ENCODE measurements around the gene TMEM131.

Gene TMEM131

DNA sequence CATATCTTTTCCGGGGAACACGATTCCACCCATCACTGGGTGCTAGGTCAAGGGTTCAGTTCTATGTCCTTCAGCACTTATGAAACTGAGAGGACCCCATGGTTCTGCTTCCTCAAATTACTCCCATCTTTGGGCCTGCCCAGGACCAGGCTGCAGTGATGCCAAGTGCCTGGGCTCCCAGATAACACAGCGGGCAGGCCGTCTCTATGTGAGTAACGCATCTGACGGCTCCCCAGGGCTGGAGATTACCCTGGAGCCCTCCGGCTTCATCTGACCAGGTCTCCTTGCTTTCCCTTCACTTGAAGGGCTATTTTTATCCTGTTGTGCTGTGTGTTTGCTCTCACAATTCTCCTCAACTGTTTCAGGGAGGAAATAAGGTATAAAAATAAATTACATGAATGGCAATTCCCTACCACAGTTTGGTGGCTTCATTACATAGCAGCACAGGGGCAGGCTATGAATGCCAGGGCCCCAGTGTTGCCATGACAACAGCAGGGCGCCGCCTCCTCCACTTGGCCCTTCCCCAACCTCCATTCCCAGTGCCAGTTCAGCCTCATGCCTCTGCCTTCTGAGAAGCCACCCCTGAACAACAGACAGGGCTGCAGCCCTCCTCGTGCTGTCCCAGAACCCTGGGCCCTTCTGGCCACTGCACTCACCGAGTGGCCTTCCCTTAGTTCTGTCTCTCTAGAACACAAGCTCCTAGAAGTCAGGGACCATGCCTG is 25.4 kb upstream of the TMEM131 start:
- POLR2A ChIA-PET: no interaction called here
- CTCF ChIA-PET: no interaction called here
- TF ChIP-seq WT1 (tag by site-specific recombination; IDR thresholded peaks at IDR 0.05): no peak
- Histone ChIP-seq H3K9me3 (ENCODE audit: control insufficient read depth, insufficient read depth, low read depth, low read length) (no peaks in the 10 kb centered on the region), H3K4me1 (ENCODE audit: control insufficient read depth, insufficient read depth, low read length) (no peaks in the 10 kb centered on the region), H3K27ac (ENCODE audit: extremely low read depth, low read depth, low read length) (no peak overlapping the region), H3K4me3 (ENCODE audit: low read depth, low read length) (no peak overlapping the region), H3K36me3 (ENCODE audit: control insufficient read depth in 2 of 2, insufficient read depth in 1 of 2, low read length in 2 of 2) (no peaks in the 10 kb centered on the region)

- CTCF ChIA-PET: no interaction called here
- POLR2A ChIA-PET: no interaction called here
- TF ChIP-seq ZNF501 (tag by site-specific recombination; IDR thresholded peaks at IDR 0.05) (no peak), MZF1 (tag by site-specific recombination; IDR thresholded peaks at IDR 0.05; ENCODE audit: borderline replicate concordance) (no peak), BCL11A (tag by site-specific recombination; IDR thresholded peaks at IDR 0.05; ENCODE audit: low read depth) (no peak), ZNF571 (tag by site-specific recombination; IDR thresholded peaks at IDR 0.05) (no peak), AEBP2 (tag by site-specific recombination; IDR thresholded peaks at IDR 0.05; ENCODE audit: borderline replicate concordance) (no peak), YY2 (tag by site-specific recombination; IDR thresholded peaks at IDR 0.05) (no peak), ZNF266 (tag by site-specific recombination; IDR thresholded peaks at IDR 0.05; ENCODE audit: low read depth) (no peak), ZNF658 (tag by site-specific recombination; IDR thresholded peaks at IDR 0.05) (no peak), REPIN1 (tag by site-specific recombination; IDR thresholded peaks at IDR 0.05; ENCODE audit: low read depth) (no peak), ELK4 (IDR thresholded peaks at IDR 0.05; ENCODE audit: borderline replicate concordance, low read depth, low read length) (no peak), HOXD13 (CRISPR knock-in tag; IDR thresholded peaks at IDR 0.05; ENCODE audit: borderline replicate concordance) (no peak), ZNF350 (tag by site-specific recombination; IDR thresholded peaks at IDR 0.05) (no peak), GLIS2 (tag by site-specific recombination; IDR thresholded peaks at IDR 0.05) (no peak), ZNF433 (tag by site-specific recombination; IDR thresholded peaks at IDR 0.05; ENCODE audit: low read depth) (no peak), ZNF776 (tag by site-specific recombination; IDR thresholded peaks at IDR 0.05; ENCODE audit: borderline replicate concordance) (no peak), ZXDB (tag by site-specific recombination; IDR thresholded peaks at IDR 0.05) (no peak)
- TF ChIP-seq, protein P1, sequence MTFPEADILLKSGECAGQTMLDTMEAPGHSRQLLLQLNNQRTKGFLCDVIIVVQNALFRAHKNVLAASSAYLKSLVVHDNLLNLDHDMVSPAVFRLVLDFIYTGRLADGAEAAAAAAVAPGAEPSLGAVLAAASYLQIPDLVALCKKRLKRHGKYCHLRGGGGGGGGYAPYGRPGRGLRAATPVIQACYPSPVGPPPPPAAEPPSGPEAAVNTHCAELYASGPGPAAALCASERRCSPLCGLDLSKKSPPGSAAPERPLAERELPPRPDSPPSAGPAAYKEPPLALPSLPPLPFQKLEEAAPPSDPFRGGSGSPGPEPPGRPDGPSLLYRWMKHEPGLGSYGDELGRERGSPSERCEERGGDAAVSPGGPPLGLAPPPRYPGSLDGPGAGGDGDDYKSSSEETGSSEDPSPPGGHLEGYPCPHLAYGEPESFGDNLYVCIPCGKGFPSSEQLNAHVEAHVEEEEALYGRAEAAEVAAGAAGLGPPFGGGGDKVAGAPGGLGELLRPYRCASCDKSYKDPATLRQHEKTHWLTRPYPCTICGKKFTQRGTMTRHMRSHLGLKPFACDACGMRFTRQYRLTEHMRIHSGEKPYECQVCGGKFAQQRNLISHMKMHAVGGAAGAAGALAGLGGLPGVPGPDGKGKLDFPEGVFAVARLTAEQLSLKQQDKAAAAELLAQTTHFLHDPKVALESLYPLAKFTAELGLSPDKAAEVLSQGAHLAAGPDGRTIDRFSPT (tag by site-specific recombination; IDR thresholded peaks at IDR 0.05): no peak
- TF ChIP-seq, protein P2, sequence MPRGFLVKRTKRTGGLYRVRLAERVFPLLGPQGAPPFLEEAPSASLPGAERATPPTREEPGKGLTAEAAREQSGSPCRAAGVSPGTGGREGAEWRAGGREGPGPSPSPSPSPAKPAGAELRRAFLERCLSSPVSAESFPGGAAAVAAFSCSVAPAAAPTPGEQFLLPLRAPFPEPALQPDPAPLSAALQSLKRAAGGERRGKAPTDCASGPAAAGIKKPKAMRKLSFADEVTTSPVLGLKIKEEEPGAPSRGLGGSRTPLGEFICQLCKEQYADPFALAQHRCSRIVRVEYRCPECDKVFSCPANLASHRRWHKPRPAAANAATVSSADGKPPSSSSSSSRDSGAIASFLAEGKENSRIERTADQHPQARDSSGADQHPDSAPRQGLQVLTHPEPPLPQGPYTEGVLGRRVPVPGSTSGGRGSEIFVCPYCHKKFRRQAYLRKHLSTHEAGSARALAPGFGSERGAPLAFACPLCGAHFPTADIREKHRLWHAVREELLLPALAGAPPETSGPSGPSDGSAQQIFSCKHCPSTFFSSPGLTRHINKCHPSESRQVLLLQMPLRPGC (tag by site-specific recombination; IDR thresholded peaks at IDR 0.05): no peak
- Histone ChIP-seq H3K27ac (ENCODE audit: extremely low read depth, low read depth, low read length) (no peak overlapping the region), H3K4me3 (ENCODE audit: low read depth, low read length) (no peak overlapping the region), H3K36me3 (ENCODE audit: control insufficient read depth in 2 of 2, insufficient read depth in 1 of 2, low read length in 2 of 2) (no peaks in the 10 kb centered on the region), H3K9me3 (ENCODE audit: control insufficient read depth, insufficient read depth, low read depth, low read length) (no peaks in the 10 kb centered on the region), H3K4me1 (ENCODE audit: control insufficient read depth, insufficient read depth, low read length) (no peaks in the 10 kb centered on the region)
These were observed 24.8 kb upstream of the TMEM131 start for GRCh38 chr2:98020516-98020915.

Measured in HEK293 (cell line).